A673 (cell line): ENCODE results near the gene PIK3AP1.

Source experiments
- CTCF ChIP-seq: fragments of 300-800, 200-600 bp; sonication (generic); conservative IDR thresholded peaks from 2 replicates; pipeline ENCODE4 v1.5.1; 2017; ENCODE audit warnings: low read depth, mild to moderate bottlenecking, antibody characterized with exemption, low read length, moderate library complexity, mixed read lengths
- EZH2 ChIP-seq: fragments of 200-600 bp; sonication (generic); IDR thresholded peaks from 2 replicates; pipeline ENCODE4 v1.6.1; 2017; ENCODE audit warnings: borderline replicate concordance, low read depth, mild to moderate bottlenecking, mixed read lengths, antibody characterized with exemption, low read length; ENCODE audit not compliant: poor library complexity, severe bottlenecking

GRCh38 chr10:96673318-96674099 lies 46.8 kb downstream of the PIK3AP1 start:
- no peak for TF ChIP-seq CTCF
- no peak for TF ChIP-seq EZH2
